Thyroid gland (tissue), 4 donors: ENCODE data around the gene HS3ST2. TPM values are rescaled to one million over a fixed set of nuclear protein-coding genes. Genes with fewer than 3 reads are reported as not detected.

ENCODE experiments used
- DNase-seq, 2 donors: peaks; one replicate each; pipeline ENCODE4 v3.0.0-alpha.2; 2019
- H3K27ac ChIP-seq, 3 donors: fragments of 200-600 bp; sonication (generic); 1 replicate in 2 of 3; 2 replicates in 1 of 3; pipeline ENCODE4 v1.5.1; 2016 to 2019; ENCODE audit warnings: mild to moderate bottlenecking in 1 of 3, moderate library complexity in 1 of 3
- H3K27me3 ChIP-seq: fragments of 200-600 bp; sonication (generic); one replicate; pipeline ENCODE4 v1.5.1; 2019
- H3K36me3 ChIP-seq, 2 donors: fragments of 200-600 bp; sonication (generic); one replicate each; pipeline ENCODE4 v1.5.1; 2016 to 2019
- H3K4me1 ChIP-seq, 2 donors: fragments of 200-600 bp; sonication (generic); one replicate each; pipeline ENCODE4 v1.5.1; 2017 to 2019
- H3K4me3 ChIP-seq, 3 donors: fragments of 200-600 bp; sonication (generic); replicated peaks in 1 of 3; 1 replicate in 2 of 3; 2 replicates in 1 of 3; pipeline ENCODE4 v1.5.1; 2016; ENCODE audit warnings: mild to moderate bottlenecking in 1 of 3
- H3K9me3 ChIP-seq: fragments of 200-600 bp; sonication (generic); one replicate; pipeline ENCODE4 v1.5.1; 2017
- CTCF ChIP-seq, 6 experiments: fragments of 200-600 bp in 3 of 6; fragments of 450-650 bp in 3 of 6; sonication (generic) in 3 of 6; IDR thresholded peaks; one replicate each; pipeline ENCODE4 v1.5.1; 2016 to 2019; ENCODE audit warnings: antibody characterized with exemption in 6 of 6, mild to moderate bottlenecking in 2 of 6, inconsistent platforms in 1 of 6, moderate library complexity in 1 of 6
- POLR2A ChIP-seq, 2 donors: fragments of 450-650 bp; IDR thresholded peaks; one replicate each; pipeline ENCODE4 v1.6.1; 2017; ENCODE audit warnings: antibody characterized with exemption in 2 of 2, mild to moderate bottlenecking in 2 of 2, moderate library complexity in 1 of 2
- WGBS, 2 donors: methylation state at CpG; one replicate each; pipeline ENCODE4 v1.1.5; 2017; 5-methylcytosine and 5-hydroxymethylcytosine counted together
- intact Hi-C: fragments of 100-400 bp; cut with DNase I; formaldehyde crosslinking; loops from one replicate; pipeline ENCODE4 v1.15.1; 2023
- total RNA-seq, 4 donors: library from RNA; depleted of rRNA; stranded (reverse); fragments of >200 nt; gene quantifications; one replicate each; pipeline ENCODE4 v1.2.3, GENCODE V29; 2016

The HS3ST2 gene
- total RNA-seq, 4 donors from 2014 or later: 0.88 to 7.0 (median 3.7) TPM

DNA sequence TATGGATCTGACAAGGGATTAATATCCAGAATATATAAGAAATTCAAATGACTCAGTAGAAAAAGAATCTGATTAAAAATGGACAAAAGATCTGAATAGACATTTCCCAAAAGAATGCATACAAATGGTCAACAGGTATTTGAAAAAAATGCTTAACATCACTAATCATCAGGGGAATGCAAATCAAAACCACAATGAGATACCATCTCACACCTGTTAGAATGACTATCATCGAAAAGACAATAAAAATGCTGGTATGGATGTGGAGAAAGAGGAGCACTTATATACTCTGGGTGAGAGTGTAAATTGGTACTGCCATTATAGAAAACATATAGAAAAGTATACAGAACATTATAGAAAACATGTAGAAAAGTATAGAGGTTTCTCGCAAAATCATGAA is 16.4 kb upstream of the HS3ST2 start:
- no peaks in the 10 kb centered on the region for H3K27me3 ChIP-seq
- no peaks in the 10 kb centered on the region for H3K4me1 ChIP-seq
- H3K9me3 ChIP-seq: no peaks in the 10 kb centered on the region
- no peak for DNase-seq
- H3K27ac ChIP-seq: no peak overlapping the region
- WGBS, 2 donors: 91 to 95% methylated on average over 2 of the region's 2 CpGs
- intact Hi-C loops: no loop called here
- H3K4me3 ChIP-seq: no peak overlapping the region
- no peaks in the 10 kb centered on the region for H3K36me3 ChIP-seq
- TF ChIP-seq POLR2A (IDR thresholded peaks at IDR 0.05): no peak
- no peak for TF ChIP-seq CTCF (IDR thresholded peaks at IDR 0.05)

GRCh38 chr16:22799113-22799512 is 14.8 kb upstream of the HS3ST2 start:
- 67 to 74% methylated on average over 2 of the region's 2 CpGs for WGBS, 2 donors
- intact Hi-C loops: no loop called here
- DNase-seq: no peak
- H3K27me3 ChIP-seq: no peaks in the 10 kb centered on the region
- no peaks in the 10 kb centered on the region for H3K36me3 ChIP-seq
- H3K4me3 ChIP-seq: no peak overlapping the region
- TF ChIP-seq CTCF (IDR thresholded peaks at IDR 0.05): no peak
- TF ChIP-seq POLR2A (IDR thresholded peaks at IDR 0.05): no peak
- no peak overlapping the region for H3K27ac ChIP-seq
- H3K9me3 ChIP-seq: no peaks in the 10 kb centered on the region
- H3K4me1 ChIP-seq: no peaks in the 10 kb centered on the region

DNA sequence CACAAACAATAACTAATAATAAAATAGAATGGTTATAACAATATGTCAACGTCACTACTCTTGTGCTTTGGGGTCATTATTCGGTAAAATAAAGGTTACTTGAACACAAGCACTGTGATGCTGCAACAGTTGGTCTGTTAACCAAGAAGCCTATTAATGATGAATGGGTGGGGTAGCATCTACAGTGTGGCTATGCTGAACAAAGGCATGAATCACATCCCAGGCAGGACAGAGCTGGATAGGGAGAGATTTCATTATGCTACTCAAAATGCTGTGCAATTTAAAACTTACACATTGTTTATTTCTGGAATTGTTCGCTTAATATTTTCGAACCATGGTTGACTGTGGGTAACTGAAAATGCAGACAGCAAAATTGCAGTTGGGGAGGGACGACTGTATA is 9.1 kb upstream of the HS3ST2 start:
- intact Hi-C loops: no loop called here
- Histone ChIP-seq H3K4me1 (no peaks in the 10 kb centered on the region), H3K9me3 (no peaks in the 10 kb centered on the region), H3K4me3 (no peak overlapping the region), H3K27me3 (no peaks in the 10 kb centered on the region), H3K36me3 (no peaks in the 10 kb centered on the region), H3K27ac (no peak overlapping the region)
- no peak for DNase-seq
- WGBS, 2 donors: 75 to 84% methylated on average over 5 of the region's 5 CpGs
- TF ChIP-seq CTCF (IDR thresholded peaks at IDR 0.05) (no peak), POLR2A (IDR thresholded peaks at IDR 0.05) (no peak)

DNA sequence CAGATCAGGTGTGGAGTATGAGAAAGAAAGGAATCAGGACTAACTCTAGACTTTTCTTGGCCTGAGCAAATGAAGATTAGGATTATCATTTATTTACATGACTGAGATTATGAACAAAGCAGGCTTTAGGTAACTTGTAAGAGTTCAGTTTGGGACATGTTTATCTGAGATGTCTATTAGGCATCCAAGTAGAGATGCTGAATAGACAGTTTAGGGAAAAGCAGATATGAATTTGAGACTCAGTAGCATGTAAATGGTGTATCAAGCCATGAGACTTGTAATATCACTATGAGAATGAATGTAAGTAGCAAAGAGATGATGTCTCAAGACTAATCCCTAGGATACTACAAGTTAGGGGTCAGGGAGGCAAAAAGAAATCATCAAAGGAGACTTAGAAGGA is 8.6 kb upstream of the HS3ST2 start:
- Histone ChIP-seq H3K27ac (no peak overlapping the region), H3K4me3 (no peak overlapping the region), H3K4me1 (no peaks in the 10 kb centered on the region), H3K27me3 (no peaks in the 10 kb centered on the region), H3K36me3 (no peaks in the 10 kb centered on the region), H3K9me3 (no peaks in the 10 kb centered on the region)
- no peak for TF ChIP-seq CTCF (IDR thresholded peaks at IDR 0.05)
- TF ChIP-seq POLR2A (IDR thresholded peaks at IDR 0.05): no peak
- DNase-seq: no peak
- intact Hi-C loops: no loop called here

DNA sequence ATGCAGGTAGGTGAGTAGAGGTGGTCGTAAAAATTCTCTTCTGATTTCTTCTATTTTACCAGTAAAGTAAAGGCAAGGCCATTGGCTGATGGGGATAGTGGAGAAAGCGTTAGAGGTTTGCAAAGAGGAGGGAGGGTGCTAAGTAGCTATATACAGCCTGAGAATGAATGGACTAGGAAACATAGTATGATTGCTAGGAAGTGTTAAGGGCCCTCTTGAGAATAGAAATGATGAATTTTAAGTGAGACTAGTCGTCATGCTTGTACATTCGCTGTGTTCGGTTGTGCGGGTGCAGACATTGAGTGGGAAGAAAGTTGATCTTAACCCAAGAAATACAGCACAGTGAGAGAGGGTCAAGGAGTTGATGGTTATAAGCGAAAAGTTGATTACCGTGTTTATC is 7.2 kb upstream of the HS3ST2 start:
- Histone ChIP-seq H3K9me3 (no peaks in the 10 kb centered on the region), H3K27ac (no peak overlapping the region), H3K27me3 (no peaks in the 10 kb centered on the region), H3K4me1 (no peaks in the 10 kb centered on the region), H3K4me3 (no peak overlapping the region), H3K36me3 (no peaks in the 10 kb centered on the region)
- WGBS, 2 donors: 77 to 80% methylated on average over 8 of the region's 8 CpGs
- TF ChIP-seq POLR2A (IDR thresholded peaks at IDR 0.05) (no peak), CTCF (IDR thresholded peaks at IDR 0.05) (no peak)
- intact Hi-C loops: no loop called here
- no peak for DNase-seq
